IPS-15b (cell line): Measurements from ENCODE around the gene MRPL46.
A peak's percentile ranks its signal among the peaks of the same experiment; 100 is the strongest.
"Not testable (repeated sequence)": the region's sequence is repeated elsewhere in the genome, so short reads cannot be mapped to it uniquely, and the experiment has no call there.

ENCODE experiments used
- H3K27me3 ChIP-seq: one replicate; pipeline ENCODE4 v1.6.1; 2013; ENCODE audit warnings: low read length; ENCODE audit not compliant: control insufficient read depth, insufficient read depth
- H3K36me3 ChIP-seq: one replicate; pipeline ENCODE4 v1.6.1; 2013; ENCODE audit warnings: low read length; ENCODE audit not compliant: control insufficient read depth, insufficient read depth
- H3K4me1 ChIP-seq: one replicate; pipeline ENCODE4 v1.6.1; 2013; ENCODE audit warnings: mild to moderate bottlenecking, low read length; ENCODE audit not compliant: control insufficient read depth, insufficient read depth
- H3K4me3 ChIP-seq: one replicate; pipeline ENCODE4 v1.5.1; 2013; ENCODE audit warnings: low read depth, low read length
- H3K9ac ChIP-seq: one replicate; pipeline ENCODE4 v1.6.1; 2013; ENCODE audit warnings: low read depth, mild to moderate bottlenecking, low read length
- H3K9me3 ChIP-seq: one replicate; pipeline ENCODE4 v1.6.1; 2013; ENCODE audit warnings: mild to moderate bottlenecking, low read length; ENCODE audit not compliant: control insufficient read depth, insufficient read depth

MRPL46 gene

DNA sequence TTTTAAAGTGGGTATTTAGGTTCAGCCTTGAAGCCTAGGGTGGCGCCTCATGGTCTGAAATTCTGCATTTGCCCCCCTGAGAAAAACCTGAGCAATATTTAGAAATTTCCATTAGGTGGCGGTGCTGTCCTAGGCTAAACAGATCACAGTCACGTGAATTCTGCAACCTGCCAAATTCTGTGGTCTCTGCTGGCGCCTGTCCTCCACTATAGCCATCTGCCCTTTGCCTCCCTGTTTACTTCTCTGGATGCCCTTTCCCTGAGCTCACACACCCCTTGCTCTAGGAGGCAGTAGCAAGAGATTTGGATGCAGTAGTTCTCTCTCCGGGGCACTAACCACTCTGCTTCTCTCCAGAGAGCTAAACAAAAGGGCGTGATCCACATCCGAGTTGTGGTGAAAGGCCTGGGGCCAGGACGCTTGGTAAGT lies 9.5 kb upstream of the MRPL46 start:
- H3K27me3 ChIP-seq = no peaks in the 10 kb centered on the region
- no peak overlapping the region for H3K4me3 ChIP-seq
- H3K36me3 ChIP-seq = no peaks in the 10 kb centered on the region
- H3K9me3 ChIP-seq = no peaks in the 10 kb centered on the region
- H3K9ac ChIP-seq = no peak overlapping the region
- peaks cover 2% of the 10 kb centered on the region for H3K4me1 ChIP-seq

- not testable (repeated sequence) for H3K4me1 ChIP-seq, H3K9ac ChIP-seq, H3K9me3 ChIP-seq, H3K36me3 ChIP-seq, H3K4me3 ChIP-seq, H3K27me3 ChIP-seq
These were observed 6.6 kb upstream of the MRPL46 start for GRCh38 chr15:88473661-88474293.

GRCh38 chr15:88472225-88472624 lies 5.0 kb upstream of the MRPL46 start:
- H3K4me3 ChIP-seq = no peak overlapping the region
- no peaks in the 10 kb centered on the region for H3K27me3 ChIP-seq
- H3K9me3 ChIP-seq = no peaks in the 10 kb centered on the region
- no peak overlapping the region for H3K9ac ChIP-seq
- peaks cover 4% of the 10 kb centered on the region for H3K36me3 ChIP-seq
- H3K4me1 ChIP-seq = no peaks in the 10 kb centered on the region

DNA sequence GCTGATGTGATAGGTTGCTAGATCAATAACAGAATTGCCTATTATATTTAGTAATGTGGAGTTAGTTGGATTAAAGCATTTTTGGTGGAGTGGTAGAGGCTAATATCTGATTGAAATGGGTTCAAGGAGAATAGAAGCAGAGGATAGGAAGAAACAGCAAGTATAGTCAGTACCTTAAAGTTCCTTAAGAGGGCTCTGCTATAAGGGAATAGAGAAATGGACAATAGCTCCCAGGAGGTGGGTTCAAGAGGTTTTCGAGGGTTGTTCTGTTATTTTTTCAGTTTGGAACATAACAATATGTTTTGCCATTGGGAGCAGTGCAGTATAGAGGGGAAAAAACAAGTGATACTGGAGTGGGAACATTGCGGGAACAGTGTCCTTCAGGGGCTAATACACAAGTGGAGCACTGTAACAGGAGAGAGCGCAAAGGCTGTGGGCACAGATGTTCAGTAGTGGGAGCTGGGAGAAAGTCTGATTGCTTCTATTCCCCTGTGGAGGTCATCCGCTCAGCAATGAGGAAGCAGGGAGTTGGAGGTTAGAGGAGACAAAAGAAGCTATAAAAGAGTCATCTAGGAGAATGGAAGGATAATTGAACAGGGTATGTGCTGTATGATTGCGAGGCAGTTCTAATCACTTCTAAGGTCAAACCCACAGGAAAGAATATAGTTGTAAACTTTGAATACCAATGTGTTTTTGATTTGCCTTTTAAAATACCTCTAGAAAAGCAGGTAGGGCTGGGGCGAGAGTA lies 3.6 kb upstream of the MRPL46 start:
- Histone ChIP-seq H3K36me3 (peaks cover 4% of the 10 kb centered on the region), H3K9ac (no peak overlapping the region)

GRCh38 chr15:88469321-88469720 lies 2.1 kb upstream of the MRPL46 start:
- Histone ChIP-seq H3K4me1 (peaks cover 4% of the 10 kb centered on the region), H3K9me3 (no peaks in the 10 kb centered on the region), H3K4me3 (no peak overlapping the region), H3K36me3 (peaks cover 4% of the 10 kb centered on the region), H3K27me3 (no peaks in the 10 kb centered on the region), H3K9ac (no peak overlapping the region)

More for the DNA sequence above, 3.6 kb upstream of the MRPL46 start:
- H3K27me3 ChIP-seq = no peaks in the 10 kb centered on the region
- H3K4me1 ChIP-seq = peaks cover 4% of the 10 kb centered on the region
- H3K4me3 ChIP-seq = no peak overlapping the region
- H3K9me3 ChIP-seq = no peaks in the 10 kb centered on the region

GRCh38 chr15:88468721-88469120 lies 1.5 kb upstream of the MRPL46 start:
- H3K4me1 ChIP-seq, H3K9me3 ChIP-seq, H3K36me3 ChIP-seq, H3K9ac ChIP-seq, H3K27me3 ChIP-seq: not testable (repeated sequence)
- H3K4me3 ChIP-seq = peak overlapping the region; percentile 93

DNA sequence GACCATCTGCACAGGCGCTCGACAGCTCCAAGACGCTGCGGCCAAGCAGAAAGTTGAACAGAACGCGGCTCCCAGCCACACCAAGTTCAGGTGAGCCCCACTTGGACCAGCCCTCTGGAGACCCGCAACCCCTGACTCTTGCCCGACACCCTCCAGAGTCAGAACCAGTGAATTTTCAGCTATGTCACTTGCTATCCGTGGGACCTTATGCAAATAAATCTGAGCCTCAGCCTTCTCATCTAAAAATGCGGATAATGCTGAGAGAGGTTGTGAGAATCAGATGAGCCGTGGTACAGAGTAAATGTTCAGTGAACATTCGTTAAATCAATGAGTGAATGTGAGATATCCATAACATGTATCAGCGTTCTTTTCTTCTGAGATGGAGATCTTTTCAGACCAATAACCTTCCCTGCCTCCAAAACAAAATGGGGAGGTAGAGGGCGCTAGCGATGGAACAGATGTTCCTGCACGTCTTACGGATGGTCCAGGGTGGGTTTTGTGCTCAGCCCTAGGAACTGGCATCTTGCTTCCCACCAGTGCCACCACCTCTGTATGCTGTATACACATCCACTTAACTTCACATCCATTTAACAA lies 844 bp upstream of the MRPL46 start:
- peak overlapping the region; percentile 93 for H3K4me3 ChIP-seq
- peak overlapping the region; percentile 93 for H3K9ac ChIP-seq
- H3K27me3 ChIP-seq = no peaks in the 10 kb centered on the region
- H3K4me1 ChIP-seq = peaks cover 4% of the 10 kb centered on the region
- H3K9me3 ChIP-seq = no peaks in the 10 kb centered on the region
- H3K36me3 ChIP-seq = peaks cover 12% of the 10 kb centered on the region

GRCh38 chr15:88465633-88466224 lies 1.5 kb downstream of the MRPL46 start:
- H3K9me3 ChIP-seq = no peaks in the 10 kb centered on the region
- H3K9ac ChIP-seq = no peak overlapping the region
- no peak overlapping the region for H3K4me3 ChIP-seq
- no peaks in the 10 kb centered on the region for H3K27me3 ChIP-seq
- H3K4me1 ChIP-seq = peaks cover 4% of the 10 kb centered on the region
- H3K36me3 ChIP-seq = peaks cover 12% of the 10 kb centered on the region

DNA sequence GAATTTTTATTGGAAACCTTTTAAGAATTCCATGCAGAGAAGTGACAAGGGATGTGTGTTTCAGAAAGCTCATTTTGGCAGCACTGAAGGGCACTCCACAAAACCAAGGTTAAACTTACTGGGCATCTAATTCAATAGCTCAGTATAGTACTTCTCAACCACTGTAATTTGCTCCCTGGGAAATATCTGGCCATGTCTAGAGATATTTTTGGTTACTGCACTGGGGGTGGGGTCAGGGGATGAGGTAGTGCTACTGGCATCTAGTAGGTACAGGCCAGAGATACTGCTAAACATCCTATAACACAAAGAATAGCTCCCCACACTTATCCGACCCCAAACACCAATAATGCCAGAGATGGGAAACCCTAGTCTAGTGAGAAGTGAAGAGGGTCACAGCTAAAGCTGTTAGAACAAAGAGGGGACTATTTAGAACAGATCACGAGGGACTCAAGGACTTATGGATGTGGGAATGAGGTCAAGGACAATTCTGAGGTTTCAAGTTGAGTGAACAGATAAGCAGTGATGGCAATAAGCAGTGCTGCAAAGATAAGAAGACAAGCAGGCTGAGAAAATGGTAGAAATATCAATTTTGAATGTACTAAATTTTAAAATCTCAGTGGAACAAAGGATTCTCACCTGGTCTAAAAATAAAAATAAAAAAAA lies 3.2 kb downstream of the MRPL46 start:
- Histone ChIP-seq H3K4me3 (no peak overlapping the region), H3K36me3 (peaks cover 21% of the 10 kb centered on the region), H3K9ac (no peak overlapping the region), H3K9me3 (no peaks in the 10 kb centered on the region), H3K27me3 (no peaks in the 10 kb centered on the region), H3K4me1 (peaks cover 4% of the 10 kb centered on the region)

- H3K36me3 ChIP-seq = peaks cover 11% of the 10 kb centered on the region
- H3K9ac ChIP-seq = no peak overlapping the region
- H3K9me3 ChIP-seq = no peaks in the 10 kb centered on the region
- H3K4me1 ChIP-seq = peaks cover 2% of the 10 kb centered on the region
- H3K4me3 ChIP-seq = no peak overlapping the region
- no peaks in the 10 kb centered on the region for H3K27me3 ChIP-seq
These were observed 10.5 kb downstream of the MRPL46 start for GRCh38 chr15:88456733-88457132.

GRCh38 chr15:88454867-88455810 lies 12.0 kb downstream of the MRPL46 start:
- Histone ChIP-seq H3K4me3 (no peak overlapping the region), H3K36me3 (peaks cover 10% of the 10 kb centered on the region), H3K27me3 (no peaks in the 10 kb centered on the region), H3K9ac (no peak overlapping the region), H3K4me1 (peaks cover 2% of the 10 kb centered on the region), H3K9me3 (no peaks in the 10 kb centered on the region)
